ENCODE results near the gene CLDN24.
"Not testable (repeated sequence)": the region's sequence is repeated elsewhere in the genome, so short reads cannot be mapped to it uniquely, and the experiment has no call there.

The CLDN24 gene

GRCh38 chr4:183345261-183345660 is 23.0 kb upstream of the CLDN24 start:
- DNase-seq = no peak

- DNase-seq = no peak
These were observed 22.5 kb upstream of the CLDN24 start for GRCh38 chr4:183344523-183345255.

GRCh38 chr4:183343730-183344129 is 21.5 kb upstream of the CLDN24 start:
- no peak for DNase-seq

DNA sequence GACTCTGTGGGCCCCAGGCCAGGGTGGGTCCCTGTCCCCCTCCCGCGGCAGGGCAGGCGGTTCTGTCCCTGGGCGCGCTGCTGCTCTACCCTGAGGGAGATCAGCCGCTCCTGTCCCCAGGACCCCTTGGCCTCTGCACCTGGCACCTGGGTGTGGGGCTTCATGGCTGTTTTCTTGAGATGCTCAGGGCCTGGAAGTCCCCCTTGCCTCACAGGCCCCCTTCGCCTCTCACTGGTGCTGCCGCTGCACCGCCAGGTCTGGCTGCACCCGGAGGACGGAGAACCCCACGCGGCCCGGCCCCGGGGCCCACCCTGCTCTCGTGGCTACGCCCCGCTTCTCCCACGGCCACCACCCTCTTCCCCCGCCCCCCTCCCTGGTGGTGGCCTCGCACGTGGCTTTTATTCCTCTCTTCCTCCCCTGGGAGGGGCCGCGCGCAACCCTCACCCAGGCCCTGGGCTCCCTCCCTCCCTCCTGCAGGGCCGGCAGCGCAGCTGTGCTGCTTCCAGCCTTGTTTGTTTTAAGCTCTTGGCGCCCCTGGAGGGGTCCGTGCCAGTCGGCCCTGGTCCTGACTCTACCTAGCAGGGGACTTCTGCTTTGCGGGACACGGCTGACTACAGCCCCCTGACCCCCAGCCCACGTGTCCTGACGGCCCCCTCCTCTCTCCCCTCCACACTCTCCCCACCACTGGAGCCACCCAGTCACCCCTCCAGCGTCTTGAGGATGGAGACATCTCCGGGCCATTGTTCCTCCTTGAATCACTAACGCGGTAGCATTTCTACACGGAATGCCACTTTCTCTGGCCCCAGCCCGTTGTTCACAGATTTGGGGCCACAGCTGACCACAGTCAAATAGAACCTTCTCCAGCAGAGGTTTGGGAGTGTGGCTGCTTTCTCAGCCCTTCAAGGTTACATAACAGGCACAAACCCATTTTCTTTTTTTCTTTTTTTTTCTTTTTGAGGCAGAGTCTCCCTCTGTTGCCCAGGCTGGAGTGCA is 20.6 kb upstream of the CLDN24 start:
- DNase-seq = no peak

DNA sequence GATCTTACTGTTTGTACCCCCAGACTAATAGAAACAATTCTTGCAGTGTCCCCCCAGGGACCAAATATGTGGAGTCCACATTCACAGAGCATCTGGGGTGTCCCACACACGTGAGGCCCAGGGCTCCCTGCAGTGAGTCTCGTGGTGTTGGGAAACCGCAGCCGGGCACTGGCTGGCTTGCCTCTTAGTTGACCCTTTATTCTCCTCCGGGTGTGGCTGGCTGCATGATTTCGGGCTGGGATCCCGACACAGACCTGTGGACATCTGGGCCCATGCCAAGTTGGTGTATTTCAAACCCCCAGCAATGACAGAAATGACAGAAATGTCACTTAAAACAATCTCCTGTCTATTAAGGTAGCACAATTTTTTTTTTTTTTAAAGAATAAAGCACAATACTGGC is 15.6 kb upstream of the CLDN24 start:
- no peak for DNase-seq

DNA sequence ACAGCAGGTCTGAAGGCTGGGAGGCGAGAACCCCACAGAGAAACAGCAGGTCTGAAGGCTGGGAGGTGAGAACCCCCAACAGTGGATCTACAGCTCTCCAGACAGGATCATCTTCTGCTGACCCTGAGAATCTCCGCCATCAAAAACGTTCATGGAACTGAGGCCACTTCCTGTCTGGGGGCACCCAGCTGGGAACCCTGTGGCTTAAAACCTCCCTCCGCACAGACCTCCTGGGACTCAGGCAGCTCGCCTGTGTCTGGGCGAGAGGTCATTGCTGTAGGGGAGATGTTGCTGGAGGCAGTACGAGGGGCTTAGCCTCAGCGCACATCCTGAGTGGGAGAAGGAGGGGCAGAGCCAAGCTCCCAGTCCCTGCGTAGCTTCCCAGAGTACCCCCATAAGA is 15.1 kb upstream of the CLDN24 start:
- no peak for DNase-seq

DNA sequence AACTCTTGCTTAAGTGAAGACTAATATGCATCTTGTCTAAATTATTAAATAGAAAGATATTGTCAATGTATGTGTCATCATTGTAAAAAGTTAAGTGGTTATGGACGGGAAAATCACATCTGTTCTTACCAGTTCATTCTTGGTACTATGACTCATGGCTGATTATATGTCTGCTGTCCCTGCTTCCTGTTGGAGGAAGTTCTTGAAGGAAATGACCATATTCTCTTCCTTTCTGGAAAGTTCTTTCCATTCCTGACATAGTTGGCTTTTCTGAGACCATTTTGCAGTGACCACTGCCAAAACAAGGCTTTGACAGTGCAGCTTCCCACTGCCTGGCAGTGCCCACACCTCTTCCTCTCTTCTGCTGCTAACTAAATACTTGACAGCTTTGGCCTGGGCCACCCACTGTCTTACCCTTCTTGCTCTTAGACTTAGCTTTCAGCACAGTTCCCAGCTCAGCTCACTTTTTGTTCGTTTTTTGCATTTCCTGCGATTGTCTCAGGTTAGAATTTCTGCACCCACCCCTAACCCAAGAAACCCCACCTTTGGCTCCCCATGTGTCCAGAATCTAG is 13.2 kb upstream of the CLDN24 start:
- no peak for DNase-seq

DNA sequence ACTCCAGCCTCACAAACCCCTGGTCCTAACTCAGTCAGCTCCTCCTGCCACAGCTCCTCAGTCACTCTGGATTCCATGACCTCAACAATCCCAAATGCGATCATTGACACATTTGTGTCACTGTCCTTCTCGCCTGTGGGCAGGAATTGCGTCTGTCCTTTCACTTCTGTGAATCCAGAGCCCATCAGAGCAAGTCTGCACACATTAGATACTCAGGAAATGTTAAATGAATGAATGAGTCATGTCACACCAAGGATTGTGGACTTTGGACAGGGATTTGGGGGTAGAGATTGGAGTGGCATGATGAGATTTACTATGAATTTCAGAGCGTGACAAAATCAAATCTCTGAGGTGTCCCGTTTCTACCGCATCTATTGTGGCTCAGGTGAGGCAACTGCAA is 11.8 kb upstream of the CLDN24 start:
- peak; percentile 12 for DNase-seq

- no peak for DNase-seq
These were observed 11.0 kb upstream of the CLDN24 start for GRCh38 chr4:183333202-183333601.

GRCh38 chr4:183332447-183332846 is 10.2 kb upstream of the CLDN24 start:
- DNase-seq = no peak

- no peak for DNase-seq
These were observed 8.6 kb upstream of the CLDN24 start for GRCh38 chr4:183330841-183331240.

DNA sequence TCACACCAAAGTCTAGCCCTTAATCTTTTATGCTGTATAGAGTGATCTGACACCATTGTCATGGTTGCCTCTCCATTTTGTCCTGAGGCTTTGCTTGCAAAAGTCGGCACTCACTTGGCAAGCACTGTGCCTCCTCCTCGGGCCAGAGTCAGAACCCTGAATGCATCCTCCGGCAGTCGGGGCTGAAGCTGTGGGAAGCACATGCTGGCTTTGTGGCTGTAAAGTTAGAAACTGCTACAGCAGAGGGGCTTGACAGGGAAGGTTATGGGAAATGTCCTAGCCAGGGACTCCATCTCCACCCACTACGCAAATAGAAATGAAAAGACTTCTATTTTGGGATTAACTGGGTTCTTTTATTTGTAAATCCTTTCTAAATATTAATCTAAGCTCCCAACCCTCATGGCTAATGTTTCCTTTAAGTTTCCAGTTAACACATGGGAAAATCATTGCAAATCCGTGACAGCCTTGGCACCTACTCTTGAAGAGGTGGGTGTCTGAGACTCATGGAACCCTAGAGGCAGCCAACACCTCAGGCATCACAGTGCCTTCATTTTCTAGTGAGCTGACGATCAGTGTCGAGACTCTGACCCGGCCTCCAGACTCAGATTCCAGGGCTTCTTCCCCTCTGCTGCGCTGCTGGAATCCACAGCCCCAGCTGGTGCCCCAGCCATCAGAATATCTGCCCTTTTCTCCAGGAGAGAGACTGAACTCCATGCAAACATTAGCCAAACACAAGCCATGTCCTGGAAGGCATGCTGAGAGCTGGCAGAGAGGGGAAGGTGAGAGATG is 7.9 kb upstream of the CLDN24 start:
- DNase-seq = no peak

DNA sequence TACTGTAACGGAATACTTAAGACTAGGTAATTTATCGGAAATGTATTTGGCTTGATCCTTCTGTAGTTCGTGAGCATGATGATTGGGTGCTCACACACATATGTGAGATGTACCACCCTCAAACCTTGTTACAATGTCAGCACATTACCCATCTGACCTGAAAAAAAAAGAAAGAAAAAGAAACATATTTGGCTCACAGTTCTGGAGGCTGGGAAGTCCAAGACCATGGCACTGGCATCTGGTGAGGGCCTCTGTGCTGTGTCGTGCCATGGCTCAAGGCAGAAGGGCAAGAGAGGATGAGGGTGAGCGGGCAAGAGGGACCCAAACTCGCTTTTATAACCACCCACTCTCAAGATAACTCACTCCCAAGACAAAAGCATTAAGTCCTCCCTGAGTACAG is 7.0 kb upstream of the CLDN24 start:
- no peak for DNase-seq

- no peak for DNase-seq
These were observed 6.6 kb upstream of the CLDN24 start for GRCh38 chr4:183328832-183329231.

GRCh38 chr4:183327827-183328226 is 5.6 kb upstream of the CLDN24 start:
- DNase-seq = no peak

GRCh38 chr4:183326853-183327252 is 4.6 kb upstream of the CLDN24 start:
- DNase-seq = no peak

GRCh38 chr4:183326387-183326786 is 4.2 kb upstream of the CLDN24 start:
- DNase-seq = not testable (repeated sequence)

DNA sequence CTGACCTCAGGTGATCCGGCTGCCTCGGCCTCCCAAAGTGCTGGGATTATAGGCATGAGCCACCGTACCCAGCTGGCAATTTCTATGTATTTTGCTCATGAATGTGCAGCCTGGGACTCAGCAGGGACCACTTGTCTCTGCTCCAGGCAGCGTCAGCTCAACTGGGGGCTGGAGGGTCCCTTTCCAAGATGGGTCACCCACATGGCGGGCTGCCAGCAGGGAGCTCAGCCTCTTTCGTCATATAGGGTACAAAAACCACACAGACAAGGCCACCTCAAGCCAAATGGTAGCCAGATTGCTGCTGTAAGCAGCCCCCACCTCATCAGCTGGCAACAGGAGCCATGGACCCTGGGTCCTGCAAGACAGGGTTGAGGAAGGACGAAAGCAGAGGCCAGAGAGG is 2.4 kb upstream of the CLDN24 start:
- no peak for DNase-seq

DNA sequence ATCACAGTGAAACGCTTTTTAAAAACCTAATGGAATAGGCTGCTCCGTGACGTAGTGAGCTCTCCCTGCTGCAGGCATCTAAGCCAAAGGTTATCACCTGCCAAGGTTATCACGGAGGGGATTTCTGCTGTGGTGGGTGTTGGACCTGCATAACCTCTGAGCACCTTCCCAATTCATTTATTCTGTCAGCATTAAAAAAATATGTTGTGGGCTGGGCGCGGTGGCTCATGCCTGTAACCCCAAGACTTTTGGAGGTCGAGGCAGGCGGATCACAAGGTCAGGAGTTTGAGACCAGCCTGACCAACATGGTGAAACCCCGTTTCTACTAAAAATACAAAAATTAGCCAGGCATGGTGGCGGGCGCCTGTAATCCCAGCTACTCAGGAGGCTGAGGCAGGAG is 1.8 kb upstream of the CLDN24 start:
- not testable (repeated sequence) for DNase-seq

DNA sequence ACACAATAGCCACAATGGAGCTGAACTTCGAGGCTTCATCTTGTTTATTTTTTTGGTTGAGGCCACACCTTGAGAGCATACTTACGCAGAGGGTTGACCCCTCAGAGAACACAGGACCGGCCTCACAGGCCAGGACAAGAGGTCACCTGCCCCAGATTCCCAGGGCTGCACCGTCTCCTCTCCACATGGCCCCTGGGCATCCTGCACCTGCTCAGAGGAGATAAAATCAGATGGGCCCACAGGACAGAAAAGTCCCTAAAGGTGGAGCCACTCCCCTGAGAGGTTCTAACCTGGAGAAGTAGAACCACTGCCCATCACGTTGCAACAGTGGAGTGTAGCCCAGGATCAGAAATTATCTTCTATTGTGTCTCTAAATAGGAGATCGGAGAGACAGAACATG is 1.1 kb upstream of the CLDN24 start:
- no peak for DNase-seq

GRCh38 chr4:183321516-183321915 is 710 bp downstream of the CLDN24 start:
- DNase-seq = no peak

DNA sequence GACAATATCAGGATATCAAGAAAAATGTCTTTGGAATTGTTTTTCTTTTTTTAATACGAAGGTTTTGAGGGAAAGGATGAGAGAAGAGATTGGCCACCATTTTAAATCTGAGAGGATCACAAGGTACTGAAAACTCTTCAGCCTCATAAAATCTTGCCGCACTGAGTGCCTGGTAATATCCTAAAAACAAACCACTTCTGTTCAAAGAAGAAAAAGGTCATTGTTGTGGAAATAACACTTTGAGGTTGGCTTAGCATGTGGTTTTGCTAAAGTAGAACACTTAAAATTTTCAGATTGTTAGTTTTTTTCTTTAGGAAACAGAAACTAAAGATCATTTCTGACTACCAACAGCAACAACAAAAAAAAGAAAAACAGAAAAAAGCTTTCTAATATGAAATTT is 1.1 kb downstream of the CLDN24 start:
- DNase-seq = no peak

Data from DMS153 (cell line).